SK-N-MC (cell line): ENCODE data around the gene RHBDD1.

Experiments used
- EZH2 ChIP-seq: fragments of 200-600 bp; sonication (generic); IDR thresholded peaks from one replicate; pipeline ENCODE4 v1.6.1; 2017; ENCODE audit warnings: antibody characterized with exemption
- POLR2AphosphoS5 ChIP-seq: IDR thresholded peaks from 2 replicates; pipeline ENCODE4 v1.6.1; 2012; ENCODE audit warnings: mild to moderate bottlenecking, low read depth, low read length, borderline replicate concordance

GRCh38 chr2:226971084-226971483 is 135.2 kb downstream of the RHBDD1 start:
- no peak for TF ChIP-seq EZH2
- TF ChIP-seq POLR2AphosphoS5 = no peak
